Peyer's patch (tissue), 4 donors: ENCODE data around the gene LASP1. TPM values are rescaled to one million over a fixed set of nuclear protein-coding genes. Genes with fewer than 3 reads are reported as not detected.
A peak's percentile ranks its signal among the peaks of the same experiment; 100 is the strongest.
"Not testable (repeated sequence)": the region's sequence is repeated elsewhere in the genome, so short reads cannot be mapped to it uniquely, and the experiment has no call there.

Source experiments
- DNase-seq, 3 donors: peaks; one replicate each; pipeline ENCODE4 v3.0.0-alpha.2; 2017 to 2019
- H3K27ac ChIP-seq, 4 donors: fragments of 200-600 bp; sonication (generic); one replicate each; pipeline ENCODE4 v1.5.1; 2016 to 2019
- H3K27me3 ChIP-seq, 2 donors: fragments of 200-600 bp; sonication (generic); one replicate each; pipeline ENCODE4 v1.5.1; 2019
- H3K36me3 ChIP-seq, 3 donors: fragments of 200-600 bp; sonication (generic); one replicate each; pipeline ENCODE4 v1.5.1; 2016 to 2019
- H3K4me1 ChIP-seq, 4 donors: fragments of 200-600 bp; sonication (generic); one replicate each; pipeline ENCODE4 v1.5.1; 2016 to 2019
- H3K4me3 ChIP-seq, 4 donors: fragments of 200-600 bp; sonication (generic); 1 replicate in 3 of 4; 2 replicates in 1 of 4; pipeline ENCODE4 v1.5.1; 2016 to 2019; ENCODE audit warnings: mild to moderate bottlenecking in 1 of 4
- H3K9me3 ChIP-seq, 4 donors: fragments of 200-600 bp; sonication (generic); one replicate each; pipeline ENCODE4 v1.5.1; 2016 to 2019; ENCODE audit warnings: mild to moderate bottlenecking in 1 of 4
- POLR2A ChIP-seq, 2 donors: fragments of 450-650 bp; IDR thresholded peaks; one replicate each; pipeline ENCODE4 v1.5.1; 2017; ENCODE audit warnings: antibody characterized with exemption in 2 of 2, mild to moderate bottlenecking in 2 of 2, moderate library complexity in 2 of 2
- total RNA-seq, 4 donors: library from RNA; depleted of rRNA; stranded (reverse); fragments of >200 nt; gene quantifications; one replicate each; pipeline ENCODE4 v1.1.0, GENCODE V29; 2016
- TF ChIP-seq, protein P1 (sequence below), 6 experiments: fragments of 450-650 bp in 4 of 6; fragments of 200-600 bp in 2 of 6; sonication (generic) in 1 of 6; IDR thresholded peaks; one replicate each; pipeline ENCODE4 v1.5.1; 2017 to 2019; ENCODE audit warnings: antibody characterized with exemption in 6 of 6, mild to moderate bottlenecking in 3 of 6, moderate library complexity in 1 of 6

LASP1 gene
- total RNA-seq, 4 donors from 2014 or later, result 166 to 654 (median 590) TPM

DNA sequence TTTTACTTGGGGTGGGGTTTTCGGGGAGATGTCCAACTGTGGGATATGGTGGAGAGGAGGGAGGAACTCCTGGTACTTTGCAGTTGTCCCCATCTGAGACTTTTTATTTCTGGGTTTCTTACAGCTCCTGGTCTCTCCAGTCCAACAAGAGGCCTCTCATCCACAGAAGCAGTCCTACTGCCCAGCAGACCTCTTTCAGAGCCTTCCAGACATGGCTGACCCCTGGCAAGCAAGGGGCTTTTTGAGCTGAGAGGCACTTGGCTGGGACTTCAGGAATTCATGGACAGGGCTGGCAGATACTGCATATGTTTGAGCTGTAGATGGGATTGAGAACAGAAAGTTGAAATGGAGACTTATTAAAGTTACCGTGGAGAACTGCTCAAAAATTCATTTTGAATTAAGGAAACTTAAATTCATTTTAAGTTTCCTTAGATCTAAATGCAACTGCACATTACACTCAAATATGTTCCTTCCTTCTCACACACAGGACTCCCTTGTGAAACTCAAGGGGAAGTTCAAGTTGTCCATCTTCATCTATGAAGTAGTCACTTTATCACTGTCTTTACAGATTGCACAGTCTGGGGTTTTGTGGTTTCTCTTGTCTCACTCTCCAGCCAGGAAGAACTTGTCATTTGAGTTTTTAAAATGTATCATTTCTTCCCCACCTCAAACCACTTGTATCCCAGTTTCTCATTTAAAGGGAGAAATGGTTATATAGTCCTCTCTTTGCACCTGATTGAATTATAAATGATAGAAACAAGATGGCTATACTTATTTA, 56.6 kb downstream of the LASP1 start:
- DNase-seq, result no peak
- Histone ChIP-seq H3K9me3 (no peaks in the 10 kb centered on the region), H3K36me3 (no peaks in the 10 kb centered on the region), H3K4me3 (no peak overlapping the region), H3K27ac (peak overlapping the region in 1 of 4 donors; percentile 5), H3K27me3 (no peaks in the 10 kb centered on the region), H3K4me1 (peaks cover 0 to 38% (median 0%) of the 10 kb centered on the region in 4 donors)
- no peak for TF ChIP-seq POLR2A (IDR thresholded peaks at IDR 0.05)
- TF ChIP-seq, protein P1, sequence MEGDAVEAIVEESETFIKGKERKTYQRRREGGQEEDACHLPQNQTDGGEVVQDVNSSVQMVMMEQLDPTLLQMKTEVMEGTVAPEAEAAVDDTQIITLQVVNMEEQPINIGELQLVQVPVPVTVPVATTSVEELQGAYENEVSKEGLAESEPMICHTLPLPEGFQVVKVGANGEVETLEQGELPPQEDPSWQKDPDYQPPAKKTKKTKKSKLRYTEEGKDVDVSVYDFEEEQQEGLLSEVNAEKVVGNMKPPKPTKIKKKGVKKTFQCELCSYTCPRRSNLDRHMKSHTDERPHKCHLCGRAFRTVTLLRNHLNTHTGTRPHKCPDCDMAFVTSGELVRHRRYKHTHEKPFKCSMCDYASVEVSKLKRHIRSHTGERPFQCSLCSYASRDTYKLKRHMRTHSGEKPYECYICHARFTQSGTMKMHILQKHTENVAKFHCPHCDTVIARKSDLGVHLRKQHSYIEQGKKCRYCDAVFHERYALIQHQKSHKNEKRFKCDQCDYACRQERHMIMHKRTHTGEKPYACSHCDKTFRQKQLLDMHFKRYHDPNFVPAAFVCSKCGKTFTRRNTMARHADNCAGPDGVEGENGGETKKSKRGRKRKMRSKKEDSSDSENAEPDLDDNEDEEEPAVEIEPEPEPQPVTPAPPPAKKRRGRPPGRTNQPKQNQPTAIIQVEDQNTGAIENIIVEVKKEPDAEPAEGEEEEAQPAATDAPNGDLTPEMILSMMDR (IDR thresholded peaks at IDR 0.05), result no peak

DNA sequence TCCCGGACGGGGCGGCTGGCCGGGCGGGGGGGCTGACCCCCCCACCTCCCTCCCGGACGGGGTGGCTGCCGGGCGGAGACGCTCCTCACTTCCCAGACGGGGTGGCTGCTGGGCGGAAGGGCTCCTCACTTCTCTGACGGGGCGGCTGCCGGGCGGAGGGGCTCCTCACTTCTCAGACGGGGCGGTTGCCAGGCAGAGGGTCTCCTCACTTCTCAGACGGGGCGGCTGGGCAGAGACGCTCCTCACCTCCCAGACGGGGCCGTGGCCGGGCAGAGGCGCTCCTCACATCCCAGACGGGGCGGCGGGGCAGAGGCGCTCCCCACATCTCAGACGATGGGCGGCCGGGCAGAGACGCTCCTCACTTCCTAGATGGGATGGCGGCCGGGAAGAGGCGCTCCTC, 60.9 kb downstream of the LASP1 start:
- H3K27ac ChIP-seq, H3K36me3 ChIP-seq, H3K27me3 ChIP-seq, H3K4me3 ChIP-seq, H3K4me1 ChIP-seq, H3K9me3 ChIP-seq, DNase-seq: not testable (repeated sequence)

DNA sequence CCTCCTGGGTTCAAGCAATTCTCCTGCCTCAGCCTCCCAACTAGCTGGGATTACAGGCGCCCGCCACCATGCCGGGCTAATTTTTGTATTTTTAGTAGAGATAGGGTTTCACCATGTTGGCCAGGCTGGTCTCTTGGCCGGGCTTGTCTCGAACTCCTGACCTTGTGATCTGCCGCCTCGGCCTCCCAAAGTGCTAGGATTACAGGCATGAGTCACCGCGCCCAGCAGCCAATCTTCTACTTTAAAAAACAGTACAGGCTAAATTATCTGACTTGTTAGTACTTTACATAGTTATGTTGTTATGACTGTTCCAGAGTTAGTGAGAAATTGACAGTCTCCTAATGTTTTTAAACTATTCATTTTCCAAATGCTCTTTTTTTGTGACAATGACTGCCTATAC, 64.1 kb downstream of the LASP1 start:
- not testable (repeated sequence) for H3K27me3 ChIP-seq, H3K4me1 ChIP-seq, H3K9me3 ChIP-seq, H3K36me3 ChIP-seq, DNase-seq, H3K27ac ChIP-seq, H3K4me3 ChIP-seq

DNA sequence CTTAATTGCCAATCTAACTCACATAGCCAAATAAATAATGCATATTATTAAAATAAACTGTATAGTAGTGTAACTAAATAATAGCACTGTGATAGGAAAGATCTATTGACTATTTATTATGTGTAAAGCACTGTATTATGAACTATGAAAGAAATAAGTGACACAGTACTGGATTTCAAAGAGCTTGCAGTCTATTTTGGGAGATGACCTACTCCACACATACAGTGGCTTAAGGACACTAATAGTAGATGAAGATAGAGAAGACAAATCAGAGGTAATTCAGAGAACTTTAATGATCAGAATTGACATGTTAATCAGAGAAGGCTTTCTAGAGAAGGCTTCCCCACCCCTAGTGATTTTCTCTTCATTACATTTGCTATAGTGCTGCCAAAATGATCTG, 70.1 kb downstream of the LASP1 start:
- Histone ChIP-seq H3K27ac (no peak overlapping the region), H3K36me3 (no peaks in the 10 kb centered on the region), H3K4me3 (no peak overlapping the region), H3K9me3 (no peaks in the 10 kb centered on the region), H3K4me1 (no peaks in the 10 kb centered on the region), H3K27me3 (no peaks in the 10 kb centered on the region)
- DNase-seq, result no peak
- TF ChIP-seq, protein P1 (IDR thresholded peaks at IDR 0.05), result no peak
- no peak for TF ChIP-seq POLR2A (IDR thresholded peaks at IDR 0.05)

DNA sequence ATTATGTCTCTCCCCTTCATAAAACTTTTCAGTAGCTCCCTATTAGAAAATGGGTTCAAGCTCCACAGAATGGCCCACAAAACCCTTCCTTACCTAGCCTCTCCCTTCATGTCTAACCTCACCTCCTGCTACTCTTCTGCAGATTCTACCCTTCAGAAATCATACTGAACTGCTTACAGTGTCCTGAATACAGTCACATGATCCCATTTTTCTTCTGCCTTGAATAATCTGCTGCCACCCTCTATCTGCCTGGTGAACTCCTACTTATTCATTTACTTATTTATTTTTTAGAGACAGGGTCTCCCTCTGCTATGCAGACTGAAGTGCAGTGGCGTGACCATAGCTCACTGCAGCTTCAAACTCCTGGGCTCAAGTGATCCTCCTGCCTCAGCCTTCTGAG, 70.5 kb downstream of the LASP1 start:
- Histone ChIP-seq H3K9me3 (no peaks in the 10 kb centered on the region), H3K4me3 (no peak overlapping the region), H3K27me3 (no peaks in the 10 kb centered on the region), H3K27ac (no peak overlapping the region), H3K4me1 (no peaks in the 10 kb centered on the region), H3K36me3 (no peaks in the 10 kb centered on the region)
- DNase-seq, result no peak
- no peak for TF ChIP-seq POLR2A (IDR thresholded peaks at IDR 0.05)
- TF ChIP-seq, protein P1 (IDR thresholded peaks at IDR 0.05), result no peak

DNA sequence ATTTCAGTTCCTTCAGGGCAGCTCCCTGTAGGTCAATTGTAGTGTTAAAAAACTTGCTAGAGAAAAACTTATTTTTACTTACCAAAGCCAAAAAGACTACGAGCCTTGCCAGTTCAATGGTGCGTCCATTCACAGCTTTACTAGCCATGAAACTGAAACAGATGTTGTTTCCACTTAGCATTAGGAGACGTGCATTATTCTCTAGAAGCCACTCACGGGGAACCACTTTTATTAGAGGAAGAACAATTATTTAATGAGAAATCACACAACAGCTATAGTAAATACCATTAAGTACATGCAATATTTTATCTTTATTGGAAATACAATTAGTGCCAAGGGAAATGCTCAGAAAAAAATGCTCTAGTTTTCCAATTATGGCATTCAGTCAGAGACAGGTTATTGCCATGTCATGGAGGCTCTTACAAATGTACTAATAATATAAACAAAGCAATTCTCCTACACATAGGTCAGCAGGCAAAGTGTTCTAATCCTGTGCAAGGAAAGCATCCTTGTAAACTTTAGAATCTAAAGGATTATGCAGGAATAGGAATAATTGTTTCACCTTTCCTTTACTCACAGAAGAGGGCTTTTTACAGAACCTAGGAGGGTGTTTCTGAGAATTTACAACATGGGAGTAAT, 73.0 kb downstream of the LASP1 start:
- TF ChIP-seq, protein P1 (IDR thresholded peaks at IDR 0.05), result no peak
- no peak for TF ChIP-seq POLR2A (IDR thresholded peaks at IDR 0.05)
- Histone ChIP-seq H3K27me3 (no peaks in the 10 kb centered on the region), H3K4me3 (no peak overlapping the region), H3K27ac (no peak overlapping the region), H3K36me3 (no peaks in the 10 kb centered on the region), H3K4me1 (no peaks in the 10 kb centered on the region), H3K9me3 (no peaks in the 10 kb centered on the region)
- DNase-seq, result no peak
